T1000 (cell line): ENCODE results near the gene CCNG2.

ENCODE experiments used
- DNase-seq: peaks from one replicate; lab custom pipeline; 2025; ENCODE audit warnings: mixed read lengths; lab: John Stamatoyannopoulos, UW

Gene CCNG2

GRCh38 chr4:77204621-77205020 is 47.6 kb downstream of the CCNG2 start:
- no peak for DNase-seq

GRCh38 chr4:77209012-77209411 is 52.0 kb downstream of the CCNG2 start:
- DNase-seq = no peak

GRCh38 chr4:77209936-77210335 is 52.9 kb downstream of the CCNG2 start:
- DNase-seq = no peak

GRCh38 chr4:77215107-77215506 is 58.1 kb downstream of the CCNG2 start:
- no peak for DNase-seq

- DNase-seq = no peak
Measured at GRCh38 chr4:77217526-77217925, 60.5 kb downstream of the CCNG2 start.

- no peak for DNase-seq
Measured at GRCh38 chr4:77219266-77219665, 62.3 kb downstream of the CCNG2 start.
